Mesendoderm (in vitro differentiated cells): Measurements from ENCODE around the gene CHSY3.

ENCODE experiments used
- DNase-seq: peaks from one replicate; pipeline ENCODE4 v3.0.0; 2013
- H2AK5ac ChIP-seq: 2 replicates; pipeline ENCODE4 v1.6.1; 2013; ENCODE audit warnings: low read length, inconsistent platforms
- H2BK120ac ChIP-seq: 2 replicates; pipeline ENCODE4 v1.6.1; 2013; ENCODE audit warnings: low read depth, mild to moderate bottlenecking, low read length, moderate library complexity, mixed read lengths
- H2BK15ac ChIP-seq: replicated peaks from 2 replicates; pipeline ENCODE4 v1.6.1; 2013; ENCODE audit warnings: low read depth, mild to moderate bottlenecking, moderate library complexity
- H2BK5ac ChIP-seq: 2 replicates; pipeline ENCODE4 v1.6.1; 2013; ENCODE audit warnings: low read length, inconsistent platforms
- H3K18ac ChIP-seq: 2 replicates; pipeline ENCODE4 v1.6.1; 2013; ENCODE audit warnings: mild to moderate bottlenecking, low read length, mixed read lengths
- H3K23ac ChIP-seq: one replicate; pipeline ENCODE4 v1.6.1; 2013; ENCODE audit warnings: low read length
- H3K27ac ChIP-seq: 2 replicates; pipeline ENCODE4 v1.5.1; 2013; ENCODE audit warnings: low read depth, mild to moderate bottlenecking, inconsistent platforms, low read length, moderate library complexity
- H3K27me3 ChIP-seq: 2 replicates; pipeline ENCODE4 v1.6.1; 2013; ENCODE audit warnings: low read length, control low read depth, mild to moderate bottlenecking, inconsistent platforms; ENCODE audit not compliant: insufficient read depth, poor library complexity
- H3K36me3 ChIP-seq: 2 replicates; pipeline ENCODE4 v1.6.1; 2013; ENCODE audit warnings: low read length, inconsistent platforms; ENCODE audit not compliant: control insufficient read depth, insufficient read depth
- H3K4ac ChIP-seq: one replicate; pipeline ENCODE4 v1.6.1; 2013; ENCODE audit warnings: low read depth, mild to moderate bottlenecking, low read length, moderate library complexity
- H3K4me1 ChIP-seq: 2 replicates; pipeline ENCODE4 v1.6.1; 2013; ENCODE audit warnings: low read depth, low read length, inconsistent platforms; ENCODE audit not compliant: control insufficient read depth
- H3K4me2 ChIP-seq: 2 replicates; pipeline ENCODE4 v1.6.1; 2013; ENCODE audit warnings: low read length
- H3K4me3 ChIP-seq: 2 replicates; pipeline ENCODE4 v1.5.1; 2013; ENCODE audit warnings: mild to moderate bottlenecking, low read length
- H3K56ac ChIP-seq: one replicate; pipeline ENCODE4 v1.6.1; 2013; ENCODE audit warnings: low read length
- H3K79me1 ChIP-seq: 2 replicates; pipeline ENCODE4 v1.6.1; 2013; ENCODE audit warnings: low read length, inconsistent platforms
- H3K79me2 ChIP-seq: 2 replicates; pipeline ENCODE4 v1.6.1; 2013; ENCODE audit warnings: mild to moderate bottlenecking, low read length; ENCODE audit not compliant: control insufficient read depth, insufficient read depth
- H3K9ac ChIP-seq: 2 replicates; pipeline ENCODE4 v1.6.1; 2013; ENCODE audit warnings: low read length, inconsistent platforms
- H4K5ac ChIP-seq: one replicate; pipeline ENCODE4 v1.6.1; 2013; ENCODE audit warnings: low read length
- H4K8ac ChIP-seq: one replicate; pipeline ENCODE4 v1.6.1; 2013; ENCODE audit warnings: low read depth, mild to moderate bottlenecking, control low read depth, low read length, moderate library complexity
- WGBS: extraction: QIAGEN DNeasy Blood & Tissue Kit; methylation state at CpG from one replicate; pipeline ENCODE4 v1.1.7; 2013; ENCODE audit warnings: low lambda C conversion rate, missing lambda C conversion rate; ENCODE audit not compliant: insufficient coverage; ENCODE audit errors: extremely low coverage; 5-methylcytosine and 5-hydroxymethylcytosine counted together

Gene CHSY3

DNA sequence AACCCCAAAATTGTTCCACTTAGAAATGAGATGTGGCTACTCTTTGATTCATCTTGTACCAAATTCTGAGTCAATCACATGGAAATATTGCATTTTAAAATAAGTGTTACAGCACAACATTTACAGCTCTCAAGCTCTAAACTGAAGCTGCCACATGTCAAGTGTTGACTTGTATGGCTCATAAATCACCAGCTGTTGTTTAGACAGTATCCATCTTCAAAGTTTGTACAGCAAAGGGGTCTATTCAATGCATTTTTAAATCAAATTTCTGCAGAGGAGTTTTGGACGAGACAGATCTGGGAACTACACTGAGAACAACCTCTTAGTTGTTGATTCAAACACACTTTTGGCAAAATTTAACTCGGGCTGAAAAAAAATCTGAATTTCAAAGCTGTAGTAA, 31.4 kb downstream of the CHSY3 start:
- no peak overlapping the region for H3K27ac ChIP-seq
- H3K18ac ChIP-seq, result no peak overlapping the region
- H4K5ac ChIP-seq, result no peak overlapping the region
- H2BK5ac ChIP-seq, result no peak overlapping the region
- H3K56ac ChIP-seq, result no peak overlapping the region
- no peaks in the 10 kb centered on the region for H3K4me1 ChIP-seq
- H3K4ac ChIP-seq, result no peak overlapping the region
- no peak overlapping the region for H3K9ac ChIP-seq
- no peaks in the 10 kb centered on the region for H3K79me2 ChIP-seq
- DNase-seq, result no peak
- H2BK120ac ChIP-seq, result no peak overlapping the region
- no peak overlapping the region for H3K4me2 ChIP-seq
- no peak overlapping the region for H2BK15ac ChIP-seq
- no peaks in the 10 kb centered on the region for H3K79me1 ChIP-seq
- WGBS, result no CpG with 5 or more reads among the region's 2 CpGs
- no peaks in the 10 kb centered on the region for H3K27me3 ChIP-seq
- no peak overlapping the region for H2AK5ac ChIP-seq
- no peak overlapping the region for H3K4me3 ChIP-seq
- no peak overlapping the region for H4K8ac ChIP-seq
- no peak overlapping the region for H3K23ac ChIP-seq
- no peaks in the 10 kb centered on the region for H3K36me3 ChIP-seq

DNA sequence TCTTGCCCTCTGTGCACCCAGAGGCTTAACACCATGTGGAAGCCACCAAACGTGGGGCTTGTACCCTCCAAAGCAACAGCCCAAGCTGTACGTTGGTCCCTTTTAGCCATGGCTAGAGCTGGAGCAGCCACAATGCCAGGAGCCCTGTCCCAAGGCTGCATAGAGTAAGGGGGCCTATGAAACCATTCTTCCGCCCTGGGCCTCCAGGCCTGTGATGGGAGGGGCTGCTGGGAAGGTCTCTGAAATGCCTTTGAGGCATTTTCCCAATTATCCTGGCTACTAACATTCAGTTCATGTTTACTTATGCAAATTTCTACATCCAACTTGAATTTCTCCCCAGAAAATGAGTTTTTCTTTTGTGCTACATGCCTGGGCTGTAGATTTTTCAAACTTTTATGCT, 33.8 kb downstream of the CHSY3 start:
- H4K8ac ChIP-seq, result no peak overlapping the region
- H3K79me2 ChIP-seq, result no peaks in the 10 kb centered on the region
- H3K79me1 ChIP-seq, result no peaks in the 10 kb centered on the region
- H3K4me1 ChIP-seq, result no peaks in the 10 kb centered on the region
- H3K27ac ChIP-seq, result no peak overlapping the region
- no peak overlapping the region for H2BK15ac ChIP-seq
- no peak overlapping the region for H3K56ac ChIP-seq
- no peak overlapping the region for H2AK5ac ChIP-seq
- no peak overlapping the region for H3K23ac ChIP-seq
- no peak overlapping the region for H3K4me3 ChIP-seq
- no peak overlapping the region for H2BK5ac ChIP-seq
- no peak overlapping the region for H4K5ac ChIP-seq
- no peak for DNase-seq
- no peaks in the 10 kb centered on the region for H3K27me3 ChIP-seq
- H3K4me2 ChIP-seq, result no peak overlapping the region
- no peaks in the 10 kb centered on the region for H3K36me3 ChIP-seq
- H3K18ac ChIP-seq, result no peak overlapping the region
- no peak overlapping the region for H3K4ac ChIP-seq
- no peak overlapping the region for H2BK120ac ChIP-seq
- no peak overlapping the region for H3K9ac ChIP-seq
- no CpG with 5 or more reads among the region's 3 CpGs for WGBS

DNA sequence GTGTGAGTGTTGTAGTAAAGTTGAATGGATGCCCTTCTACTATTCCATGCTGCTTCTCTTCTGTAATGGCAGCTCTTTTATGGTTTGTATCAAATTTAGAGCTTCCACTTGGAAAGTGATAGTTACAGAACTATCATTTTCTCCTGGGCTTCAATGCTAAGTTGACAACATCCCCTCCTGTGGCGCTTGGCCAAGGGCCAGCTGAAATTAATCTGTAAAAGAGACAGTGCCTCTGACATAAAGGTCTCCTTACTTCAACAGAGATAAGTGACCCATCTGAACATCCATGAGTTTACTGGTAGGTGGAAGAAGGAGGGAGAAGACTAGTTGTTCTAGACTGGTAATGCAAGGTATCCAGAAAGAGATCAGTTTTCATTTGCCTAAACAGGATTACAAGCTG, 39.7 kb downstream of the CHSY3 start:
- Histone ChIP-seq H4K8ac (no peak overlapping the region), H2BK15ac (no peak overlapping the region), H3K4me1 (no peaks in the 10 kb centered on the region), H3K4me3 (no peak overlapping the region), H3K36me3 (no peaks in the 10 kb centered on the region), H4K5ac (no peak overlapping the region), H3K18ac (no peak overlapping the region), H3K4ac (no peak overlapping the region), H3K9ac (no peak overlapping the region), H3K23ac (no peak overlapping the region), H3K27me3 (no peaks in the 10 kb centered on the region), H2BK120ac (no peak overlapping the region), H2AK5ac (no peak overlapping the region), H3K27ac (no peak overlapping the region), H3K4me2 (no peak overlapping the region), H3K79me2 (no peaks in the 10 kb centered on the region), H3K79me1 (no peaks in the 10 kb centered on the region), H3K56ac (no peak overlapping the region), H2BK5ac (no peak overlapping the region)
- DNase-seq, result no peak
- WGBS, result no CpG with 5 or more reads among the region's 1 CpG

DNA sequence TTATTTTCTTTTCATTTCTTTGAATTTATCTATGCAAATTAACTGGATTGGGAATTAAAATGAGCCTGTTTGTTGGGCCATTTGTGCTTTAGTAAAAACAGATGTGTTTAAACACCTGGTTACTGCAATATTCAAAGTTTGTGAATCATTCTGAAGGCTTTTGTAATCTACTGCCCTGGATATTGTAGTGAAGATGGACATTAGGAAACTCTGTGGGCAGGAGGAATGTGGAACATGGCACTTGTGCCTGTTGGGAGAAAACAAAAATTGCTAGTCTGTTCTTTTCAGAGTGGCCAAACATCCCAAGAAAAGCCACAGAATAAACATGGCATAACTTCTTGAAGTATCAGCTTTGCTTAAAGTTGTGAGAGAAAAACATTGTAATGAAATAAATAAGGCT, 40.8 kb downstream of the CHSY3 start:
- Histone ChIP-seq H3K27ac (no peak overlapping the region), H2BK120ac (no peak overlapping the region), H3K36me3 (no peaks in the 10 kb centered on the region), H3K4me1 (no peaks in the 10 kb centered on the region), H3K4me3 (no peak overlapping the region), H3K79me2 (no peaks in the 10 kb centered on the region), H3K23ac (no peak overlapping the region), H3K56ac (no peak overlapping the region), H2AK5ac (no peak overlapping the region), H3K4me2 (no peak overlapping the region), H3K27me3 (no peaks in the 10 kb centered on the region), H3K79me1 (no peaks in the 10 kb centered on the region), H4K5ac (no peak overlapping the region), H2BK15ac (no peak overlapping the region), H3K18ac (no peak overlapping the region), H3K4ac (no peak overlapping the region), H2BK5ac (no peak overlapping the region), H3K9ac (no peak overlapping the region), H4K8ac (no peak overlapping the region)
- no peak for DNase-seq

DNA sequence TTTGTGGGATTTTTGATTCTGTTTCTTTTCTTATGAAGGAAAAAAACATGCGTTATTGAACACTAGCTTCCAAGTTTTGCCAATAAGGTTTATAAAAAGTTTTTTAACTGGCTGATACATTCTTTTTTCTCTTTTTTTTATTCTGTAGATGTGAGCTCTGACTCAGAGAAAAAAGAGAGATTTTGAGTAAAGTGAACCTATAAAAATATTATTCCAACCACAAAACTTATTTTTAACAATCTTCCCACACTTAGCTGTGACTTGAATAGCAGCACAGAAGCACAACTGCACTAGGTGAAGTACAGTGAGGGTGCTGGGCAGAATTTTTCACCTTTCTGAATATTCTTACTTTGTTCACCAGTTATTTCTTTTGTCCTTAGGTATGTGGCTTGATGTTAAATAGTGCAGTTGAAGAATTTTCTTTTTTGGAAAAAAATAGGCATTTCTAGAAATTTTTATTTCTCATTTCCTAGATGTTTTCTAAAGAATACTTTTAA, 41.6 kb downstream of the CHSY3 start:
- Histone ChIP-seq H3K4me1 (no peaks in the 10 kb centered on the region), H2BK15ac (no peak overlapping the region), H3K79me1 (no peaks in the 10 kb centered on the region), H2BK5ac (no peak overlapping the region), H3K56ac (no peak overlapping the region), H4K8ac (no peak overlapping the region), H3K79me2 (no peaks in the 10 kb centered on the region), H2AK5ac (no peak overlapping the region), H3K4ac (no peak overlapping the region), H3K4me2 (no peak overlapping the region), H3K4me3 (no peak overlapping the region), H4K5ac (no peak overlapping the region), H3K23ac (no peak overlapping the region), H3K27ac (no peak overlapping the region), H3K9ac (no peak overlapping the region), H3K36me3 (no peaks in the 10 kb centered on the region), H3K27me3 (no peaks in the 10 kb centered on the region), H2BK120ac (no peak overlapping the region), H3K18ac (no peak overlapping the region)
- WGBS, result no CpG with 5 or more reads among the region's 1 CpG
- DNase-seq, result no peak

DNA sequence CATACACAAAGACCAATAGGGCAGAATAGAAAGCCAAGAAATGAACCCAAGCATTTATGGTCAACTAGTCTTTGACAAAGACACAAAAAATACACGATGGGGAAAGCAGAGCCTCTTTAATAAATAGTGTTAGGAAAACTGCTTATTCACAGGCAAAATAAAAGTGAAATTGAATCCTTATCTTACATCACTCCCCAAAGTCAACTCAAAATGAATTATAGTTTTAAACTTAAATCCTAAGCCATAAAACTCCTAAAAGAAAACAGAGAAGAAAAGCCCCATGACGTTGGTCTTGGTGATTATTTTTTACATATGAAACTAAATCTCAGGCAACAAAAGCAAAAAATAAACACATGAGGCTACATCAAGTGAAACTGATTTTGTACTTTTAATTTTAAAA, 46.8 kb downstream of the CHSY3 start:
- no peaks in the 10 kb centered on the region for H3K4me1 ChIP-seq
- no peak overlapping the region for H4K8ac ChIP-seq
- H4K5ac ChIP-seq, result no peak overlapping the region
- H2BK5ac ChIP-seq, result no peak overlapping the region
- no peaks in the 10 kb centered on the region for H3K27me3 ChIP-seq
- no peak overlapping the region for H3K9ac ChIP-seq
- H3K23ac ChIP-seq, result no peak overlapping the region
- H3K4me3 ChIP-seq, result no peak overlapping the region
- no peaks in the 10 kb centered on the region for H3K79me1 ChIP-seq
- no peak for DNase-seq
- H3K18ac ChIP-seq, result no peak overlapping the region
- H2AK5ac ChIP-seq, result no peak overlapping the region
- H3K4me2 ChIP-seq, result no peak overlapping the region
- no CpG with 5 or more reads among the region's 2 CpGs for WGBS
- no peak overlapping the region for H2BK15ac ChIP-seq
- no peak overlapping the region for H2BK120ac ChIP-seq
- no peak overlapping the region for H3K4ac ChIP-seq
- H3K36me3 ChIP-seq, result no peaks in the 10 kb centered on the region
- no peak overlapping the region for H3K56ac ChIP-seq
- no peaks in the 10 kb centered on the region for H3K79me2 ChIP-seq
- no peak overlapping the region for H3K27ac ChIP-seq
